ENCODE measurements around the gene CALU.
A peak's percentile ranks its signal among the peaks of the same experiment; 100 is the strongest.

Gene CALU

GRCh38 chr7:128725531-128725930 lies 13.6 kb upstream of the CALU start:
- no peak for DNase-seq

GRCh38 chr7:128726059-128726736 lies 13.0 kb upstream of the CALU start:
- DNase-seq, result no peak

GRCh38 chr7:128726737-128727072 lies 12.5 kb upstream of the CALU start:
- no peak for DNase-seq

GRCh38 chr7:128727239-128727638 lies 11.9 kb upstream of the CALU start:
- no peak for DNase-seq

GRCh38 chr7:128728598-128728997 lies 10.6 kb upstream of the CALU start:
- no peak for DNase-seq

- DNase-seq, result no peak
Observed at GRCh38 chr7:128729494-128729893, 9.7 kb upstream of the CALU start.

GRCh38 chr7:128731184-128731583 lies 8.0 kb upstream of the CALU start:
- DNase-seq, result peak; percentile 29

- DNase-seq, result no peak
Observed at GRCh38 chr7:128732521-128733277, 6.5 kb upstream of the CALU start.

- DNase-seq, result no peak
Observed at GRCh38 chr7:128733278-128733645, 5.9 kb upstream of the CALU start.

GRCh38 chr7:128734890-128735289 lies 4.3 kb upstream of the CALU start:
- no peak for DNase-seq

GRCh38 chr7:128735436-128735835 lies 3.7 kb upstream of the CALU start:
- DNase-seq, result no peak

- DNase-seq, result no peak
Observed at GRCh38 chr7:128737441-128737840, 1.7 kb upstream of the CALU start.

- no peak for DNase-seq
Observed at GRCh38 chr7:128737867-128738385, 1.2 kb upstream of the CALU start.

GRCh38 chr7:128738570-128739047 lies 550 bp upstream of the CALU start:
- DNase-seq, result peak; percentile 57

- DNase-seq, result no peak
Observed at GRCh38 chr7:128739990-128740682, 977 bp downstream of the CALU start.

GRCh38 chr7:128740996-128741395 lies 1.8 kb downstream of the CALU start:
- DNase-seq, result peak; percentile 16

GRCh38 chr7:128741491-128741890 lies 2.3 kb downstream of the CALU start:
- DNase-seq, result no peak

- DNase-seq, result no peak
Observed at GRCh38 chr7:128742206-128742605, 3.0 kb downstream of the CALU start.

GRCh38 chr7:128743112-128743772 lies 4.1 kb downstream of the CALU start:
- no peak for DNase-seq

- DNase-seq, result no peak
Observed at GRCh38 chr7:128744366-128744905, 5.3 kb downstream of the CALU start.

GRCh38 chr7:128745706-128746105 lies 6.5 kb downstream of the CALU start:
- DNase-seq, result no peak

GRCh38 chr7:128747327-128748079 lies 8.3 kb downstream of the CALU start:
- no peak for DNase-seq
